Liver (tissue), 9 donors: ENCODE results near the gene ASCC1. TPM values are rescaled to one million over a fixed set of nuclear protein-coding genes. Genes with fewer than 3 reads are reported as not detected.

Experiments
- DNase-seq: peaks from one replicate; pipeline ENCODE4 v3.0.0-alpha.2; 2017; ENCODE audit warnings: low spot score
- H3K27ac ChIP-seq, 2 donors: one replicate each; pipeline ENCODE4 v1.7.0; 2013; ENCODE audit warnings: inconsistent platforms in 2 of 2, low read length in 2 of 2, control low read depth in 1 of 2, low read depth in 1 of 2, mild to moderate bottlenecking in 1 of 2
- H3K27me3 ChIP-seq, 4 donors: one replicate each; pipeline versions ENCODE4 v1.6.1 to v1.7.0; 2013; ENCODE audit warnings: low read length in 3 of 4, inconsistent platforms in 1 of 4, mild to moderate bottlenecking in 1 of 4, moderate library complexity in 1 of 4; ENCODE audit not compliant: control insufficient read depth in 4 of 4, insufficient read depth in 4 of 4
- H3K36me3 ChIP-seq, 4 donors: one replicate each; pipeline versions ENCODE4 v1.6.1 to v1.7.0; 2013; ENCODE audit warnings: low read length in 3 of 4, mild to moderate bottlenecking in 3 of 4, low read depth in 1 of 4, moderate library complexity in 1 of 4; ENCODE audit not compliant: control insufficient read depth in 4 of 4, insufficient read depth in 3 of 4
- H3K4me1 ChIP-seq, 4 donors: one replicate each; pipeline versions ENCODE4 v1.6.1 to v1.7.0; 2013; ENCODE audit warnings: low read length in 3 of 4, mild to moderate bottlenecking in 3 of 4, moderate library complexity in 1 of 4; ENCODE audit not compliant: control insufficient read depth in 4 of 4, insufficient read depth in 4 of 4
- H3K4me3 ChIP-seq, 3 donors: one replicate each; pipeline versions ENCODE4 v1.6.1 to v1.7.0; 2013; ENCODE audit warnings: low read length in 3 of 3, control low read depth in 1 of 3, low read depth in 1 of 3, mild to moderate bottlenecking in 1 of 3
- H3K9ac ChIP-seq, 2 donors: one replicate each; pipeline ENCODE4 v1.7.0; 2013; ENCODE audit warnings: low read length in 2 of 2, mild to moderate bottlenecking in 2 of 2, moderate library complexity in 2 of 2, control low read depth in 1 of 2, low read depth in 1 of 2
- H3K9me3 ChIP-seq, 4 donors: one replicate each; pipeline versions ENCODE4 v1.6.1 to v1.7.0; 2013; ENCODE audit warnings: low read length in 3 of 4; ENCODE audit not compliant: control insufficient read depth in 4 of 4
- FOXA1 ChIP-seq: IDR thresholded peaks from 2 replicates; pipeline ENCODE4 v1.6.1; 2016; ENCODE audit warnings: antibody characterized with exemption
- FOXA2 ChIP-seq: IDR thresholded peaks from 2 replicates; pipeline ENCODE4 v1.6.1; 2016; ENCODE audit warnings: antibody characterized with exemption
- HNF4A ChIP-seq, 2 donors: conservative IDR thresholded peaks; 2 replicates each; pipeline ENCODE4 v1.6.1; 2016; ENCODE audit warnings: antibody characterized with exemption in 2 of 2, mild to moderate bottlenecking in 2 of 2
- HNF4G ChIP-seq: IDR thresholded peaks from 2 replicates; pipeline ENCODE4 v1.6.1; 2016; ENCODE audit warnings: antibody characterized with exemption
- JUND ChIP-seq, 2 donors: IDR thresholded peaks; 2 replicates each; pipeline ENCODE4 v1.6.1; 2016; ENCODE audit warnings: antibody characterized with exemption in 2 of 2
- NR2F2 ChIP-seq: IDR thresholded peaks from 2 replicates; pipeline ENCODE4 v1.6.1; 2016; ENCODE audit warnings: antibody characterized with exemption
- SP1 ChIP-seq: IDR thresholded peaks from 2 replicates; pipeline ENCODE4 v1.6.1; 2018; ENCODE audit warnings: antibody characterized with exemption, mild to moderate bottlenecking
- WGBS: extraction: QIAGEN DNeasy Blood & Tissue Kit; methylation state at CpG from one replicate; pipeline ENCODE4 v1.1.7; 2013; 5-methylcytosine and 5-hydroxymethylcytosine counted together
- polyA plus RNA-seq, 2 donors: library from polyadenylated mRNA; stranded (reverse) in 1 of 2; unstranded in 1 of 2; fragments of 200-250 nt in 1 of 2; fragments of >200 nt in 1 of 2; fragmentation: Nextera tagmentation in 1 of 2; extraction: Ambion mirVana in 1 of 2; gene quantifications; one replicate each; pipeline versions ENCODE4 v1.2.1 to v1.2.3, GENCODE V29; 2013 to 2015
- total RNA-seq, 2 donors: library from RNA; depleted of rRNA; stranded (reverse); fragments of >200 nt; gene quantifications; one replicate each; pipeline ENCODE4 v1.2.3, GENCODE V29; 2014
- TF ChIP-seq, protein P1 (sequence below): IDR thresholded peaks from 2 replicates; pipeline ENCODE4 v1.6.1; 2016; ENCODE audit warnings: antibody characterized with exemption
- TF ChIP-seq, protein P2 (sequence below): IDR thresholded peaks from 2 replicates; pipeline ENCODE4 v1.6.1; 2016; ENCODE audit warnings: antibody characterized with exemption, mild to moderate bottlenecking
- donor health status: healthy.
- donor health status: healthy.
- donor health status: healthy.
- donor health status: healthy.
- donor health status: healthy.

Gene ASCC1
- total and polyA plus RNA-seq, 4 donors: 6.9 to 13.9 (median 10.2) TPM

DNA sequence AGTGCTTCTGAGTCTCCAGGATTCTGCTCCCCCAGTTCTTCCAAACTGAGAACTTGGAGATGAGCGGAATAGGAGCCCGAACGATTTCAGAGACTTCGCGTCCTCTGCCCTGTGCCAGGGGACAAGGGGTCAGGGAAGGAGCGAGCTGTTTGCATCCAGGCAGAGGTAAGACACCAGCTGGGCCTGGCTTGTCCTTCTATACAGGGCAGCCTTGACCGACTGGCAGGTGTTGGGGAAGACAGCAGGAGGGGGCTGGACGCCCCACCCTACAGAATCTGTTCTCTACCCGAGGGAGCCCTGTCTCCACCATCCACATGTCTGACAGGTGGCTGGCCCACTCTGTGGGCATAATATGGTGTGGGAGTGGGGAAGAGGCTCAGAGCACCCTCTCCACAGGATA, 134.9 kb downstream of the ASCC1 start:
- no peaks in the 10 kb centered on the region for H3K27me3 ChIP-seq
- TF ChIP-seq, protein P1, sequence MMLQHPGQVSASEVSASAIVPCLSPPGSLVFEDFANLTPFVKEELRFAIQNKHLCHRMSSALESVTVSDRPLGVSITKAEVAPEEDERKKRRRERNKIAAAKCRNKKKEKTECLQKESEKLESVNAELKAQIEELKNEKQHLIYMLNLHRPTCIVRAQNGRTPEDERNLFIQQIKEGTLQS: no peak
- TF ChIP-seq NR2F2: no peak
- no peak for TF ChIP-seq JUND (IDR thresholded peaks at IDR 0.05)
- TF ChIP-seq SP1: no peak
- no peaks in the 10 kb centered on the region for H3K4me1 ChIP-seq
- no peak overlapping the region for H3K27ac ChIP-seq
- H3K4me3 ChIP-seq: no peak overlapping the region
- 95% methylated on average over 9 of the region's 9 CpGs for WGBS
- no peak overlapping the region for H3K9ac ChIP-seq
- H3K9me3 ChIP-seq: no peaks in the 10 kb centered on the region
- DNase-seq: no peak
- H3K36me3 ChIP-seq: no peaks in the 10 kb centered on the region

DNA sequence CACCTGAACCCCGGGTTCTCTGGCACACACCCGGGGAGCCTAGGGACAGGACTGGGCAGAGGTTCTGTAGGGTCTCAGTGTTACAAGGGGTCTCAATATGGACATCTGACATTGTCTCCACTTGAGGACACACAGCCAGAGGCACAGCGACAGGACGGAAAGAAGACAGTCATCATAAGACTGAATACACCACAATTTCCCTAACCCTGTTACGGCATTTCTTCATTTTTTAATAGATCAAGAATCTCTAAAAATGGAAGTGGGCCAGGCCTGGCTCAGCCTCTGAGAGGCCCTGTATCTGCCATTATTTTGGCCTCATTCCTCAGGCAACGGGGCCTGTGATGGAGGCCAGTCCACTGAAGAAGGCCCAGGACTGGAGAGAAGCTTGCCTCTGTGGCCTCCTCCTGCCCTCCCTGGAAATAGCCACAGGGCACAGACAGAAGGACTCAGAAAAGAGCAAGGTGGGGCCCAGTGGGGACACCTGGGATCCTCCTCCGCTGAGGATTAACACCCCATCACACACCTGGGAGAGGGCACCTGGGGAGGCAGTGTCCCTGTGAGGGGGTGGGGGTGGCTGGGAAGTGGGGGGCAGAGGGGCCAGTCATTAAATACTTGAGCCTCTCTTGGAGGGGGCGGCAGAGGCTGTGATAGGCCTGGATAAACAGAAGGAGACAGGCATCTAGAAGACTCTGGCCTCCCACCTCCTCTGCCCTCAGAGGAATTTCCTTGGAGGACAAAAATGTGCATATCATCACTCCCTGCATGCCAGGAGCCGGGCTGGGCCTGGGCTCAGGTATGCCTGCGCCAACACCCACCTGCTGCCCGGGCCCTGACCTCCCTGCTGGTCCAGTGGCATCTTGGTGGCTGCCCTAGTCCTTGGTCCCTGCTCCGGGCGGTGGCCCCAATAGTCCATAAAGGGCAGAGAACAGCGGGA, 135.8 kb downstream of the ASCC1 start:
- Histone ChIP-seq H3K9me3 (no peaks in the 10 kb centered on the region), H3K4me1 (no peaks in the 10 kb centered on the region), H3K36me3 (no peaks in the 10 kb centered on the region), H3K9ac (no peak overlapping the region), H3K4me3 (no peak overlapping the region), H3K27ac (no peak overlapping the region), H3K27me3 (no peaks in the 10 kb centered on the region)
- no peak for DNase-seq
- 95% methylated on average over 14 of the region's 14 CpGs for WGBS
- TF ChIP-seq FOXA2 (no peak), JUND (IDR thresholded peaks at IDR 0.05) (no peak), HNF4G (no peak), HNF4A (conservative IDR thresholded peaks at IDR 0.05) (no peak)
- TF ChIP-seq, protein P2, sequence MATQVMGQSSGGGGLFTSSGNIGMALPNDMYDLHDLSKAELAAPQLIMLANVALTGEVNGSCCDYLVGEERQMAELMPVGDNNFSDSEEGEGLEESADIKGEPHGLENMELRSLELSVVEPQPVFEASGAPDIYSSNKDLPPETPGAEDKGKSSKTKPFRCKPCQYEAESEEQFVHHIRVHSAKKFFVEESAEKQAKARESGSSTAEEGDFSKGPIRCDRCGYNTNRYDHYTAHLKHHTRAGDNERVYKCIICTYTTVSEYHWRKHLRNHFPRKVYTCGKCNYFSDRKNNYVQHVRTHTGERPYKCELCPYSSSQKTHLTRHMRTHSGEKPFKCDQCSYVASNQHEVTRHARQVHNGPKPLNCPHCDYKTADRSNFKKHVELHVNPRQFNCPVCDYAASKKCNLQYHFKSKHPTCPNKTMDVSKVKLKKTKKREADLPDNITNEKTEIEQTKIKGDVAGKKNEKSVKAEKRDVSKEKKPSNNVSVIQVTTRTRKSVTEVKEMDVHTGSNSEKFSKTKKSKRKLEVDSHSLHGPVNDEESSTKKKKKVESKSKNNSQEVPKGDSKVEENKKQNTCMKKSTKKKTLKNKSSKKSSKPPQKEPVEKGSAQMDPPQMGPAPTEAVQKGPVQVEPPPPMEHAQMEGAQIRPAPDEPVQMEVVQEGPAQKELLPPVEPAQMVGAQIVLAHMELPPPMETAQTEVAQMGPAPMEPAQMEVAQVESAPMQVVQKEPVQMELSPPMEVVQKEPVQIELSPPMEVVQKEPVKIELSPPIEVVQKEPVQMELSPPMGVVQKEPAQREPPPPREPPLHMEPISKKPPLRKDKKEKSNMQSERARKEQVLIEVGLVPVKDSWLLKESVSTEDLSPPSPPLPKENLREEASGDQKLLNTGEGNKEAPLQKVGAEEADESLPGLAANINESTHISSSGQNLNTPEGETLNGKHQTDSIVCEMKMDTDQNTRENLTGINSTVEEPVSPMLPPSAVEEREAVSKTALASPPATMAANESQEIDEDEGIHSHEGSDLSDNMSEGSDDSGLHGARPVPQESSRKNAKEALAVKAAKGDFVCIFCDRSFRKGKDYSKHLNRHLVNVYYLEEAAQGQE: no peak

DNA sequence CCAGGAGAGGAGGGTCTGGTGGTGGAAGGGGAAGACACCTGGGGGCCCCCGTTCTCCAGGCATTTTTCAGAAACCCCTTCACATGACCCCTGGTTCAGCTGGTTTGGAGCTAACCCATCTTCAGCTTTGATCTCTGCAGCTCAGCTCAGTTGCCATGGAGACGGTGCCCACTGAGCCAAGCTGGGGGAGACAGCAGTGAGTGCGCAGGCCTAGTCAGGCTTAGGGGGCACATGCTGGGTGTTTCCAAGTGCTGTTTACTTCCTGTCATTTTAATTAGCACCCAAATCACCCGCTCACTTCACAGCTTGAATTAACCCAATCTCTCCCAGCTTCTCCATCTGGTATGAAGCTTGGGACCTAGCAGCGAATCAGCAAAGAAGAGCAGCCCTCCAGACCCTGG, 136.7 kb downstream of the ASCC1 start:
- no peaks in the 10 kb centered on the region for H3K9me3 ChIP-seq
- WGBS: 91% methylated on average over 5 of the region's 5 CpGs
- no peaks in the 10 kb centered on the region for H3K27me3 ChIP-seq
- TF ChIP-seq FOXA1: no peak
- no peak overlapping the region for H3K4me3 ChIP-seq
- H3K27ac ChIP-seq: no peak overlapping the region
- no peak for DNase-seq
- no peaks in the 10 kb centered on the region for H3K36me3 ChIP-seq
- H3K4me1 ChIP-seq: no peaks in the 10 kb centered on the region
- no peak overlapping the region for H3K9ac ChIP-seq
